ENCODE results near the gene RTN4RL2. TPM values are rescaled to one million over a fixed set of nuclear protein-coding genes. Genes with fewer than 3 reads are reported as not detected.

The RTN4RL2 gene
- total and polyA plus RNA-seq, 10 of the 15 experiments (the other 5 are each of a cell fraction or from before 2014, with no cell fraction given) = 0.14 to 1.1 (median 0.52) TPM; not detected in 4

- Histone ChIP-seq H2AFZ (ENCODE audit: control insufficient read depth, low read depth, low read length) (no peak overlapping the region), H3K9ac (ENCODE audit: control insufficient read depth, insufficient read depth, low read length) (no peak overlapping the region), H3K4me2 (ENCODE audit: control insufficient read depth, insufficient read depth) (no peak overlapping the region), H3K36me3 (ENCODE audit: control insufficient read depth in 2 of 2, insufficient read depth in 2 of 2, low read length in 1 of 2) (peaks cover 3 to 6% of the 10 kb centered on the region in 2 experiments), H3K27ac (ENCODE audit: control insufficient read depth, insufficient read depth) (no peak overlapping the region), H3K4me1 (ENCODE audit: control insufficient read depth, insufficient read depth, low read length) (no peaks in the 10 kb centered on the region), H3K27me3 (replicated peaks in 1 of 2; ENCODE audit: control insufficient read depth in 2 of 2, insufficient read depth in 2 of 2, low read length in 1 of 2) (no peaks in the 10 kb centered on the region), H4K20me1 (ENCODE audit: control insufficient read depth, insufficient read depth) (peaks cover 3% of the 10 kb centered on the region; the same call in 1 of the 2 replicates), H3K4me3 (no peak overlapping the region), H3K79me2 (ENCODE audit: control insufficient read depth, insufficient read depth, low read length) (no peaks in the 10 kb centered on the region), H3K9me3 (replicated peaks; ENCODE audit: control insufficient read depth, insufficient read depth, low read length) (no peaks in the 10 kb centered on the region)
- intact Hi-C loops (cut with micrococcal nuclease; ENCODE audit: unreplicated experiment) (no loop called here), in situ Hi-C loops (cut with MboI) (loop anchor here (25.0 kb wide), 1 partner anchor 660 kb away; no protein-coding TSS in a partner anchor)
- DNase-seq (ENCODE audit: low read depth, low spot score) = no peak
- BruUV-seq (replicated peaks) = no TSS peak
- ChIA-PET RAD21 (ENCODE audit: unreplicated experiment) (interaction anchor here (1.2 kb wide), 1 partner anchor 29 kb away, joined by 3 read pairs; no protein-coding TSS in a partner anchor), SMC1A (ENCODE audit: uncharacterized antibody, unreplicated experiment) (interaction anchor here (0.8 to 7.5 kb wide), 2 partner anchors 18 to 29 kb away, joined by 3 to 47 read pairs; partner anchors contain the start of gene SLC43A1), POLR2A (no interaction called here), CTCF (interaction anchor here (1.1 to 11.8 kb wide), 6 partner anchors 13 to 144 kb away, joined by 3 to 396 read pairs (median 83); partner anchors contain the start of genes RTN4RL2, SLC43A1 and TIMM10)
- FAIRE-seq = no peak
- WGBS (ENCODE audit: insufficient coverage, insufficient replicate concordance, low lambda C conversion rate, missing lambda C conversion rate) = 97% methylated on average over 15 of the region's 15 CpGs
- no peak for TF ChIP-seq PAX8 (IDR thresholded peaks at IDR 0.05)
- no peak for ATAC-seq
Measured at GRCh38 chr11:57497303-57498247, 37.2 kb downstream of the RTN4RL2 start.

- no peaks in the 10 kb centered on the region for H3K79me2 ChIP-seq (ENCODE audit: control insufficient read depth, insufficient read depth, low read length)
- H3K4me3 ChIP-seq = no peak overlapping the region
- RAD21 ChIA-PET (ENCODE audit: unreplicated experiment) = no interaction called here
- no peak overlapping the region for H3K9ac ChIP-seq (ENCODE audit: control insufficient read depth, insufficient read depth, low read length)
- no peak overlapping the region for H3K27ac ChIP-seq (ENCODE audit: control insufficient read depth, insufficient read depth)
- H3K4me2 ChIP-seq (ENCODE audit: control insufficient read depth, insufficient read depth) = no peak overlapping the region
- H4K20me1 ChIP-seq (ENCODE audit: control insufficient read depth, insufficient read depth) = peaks cover 3% of the 10 kb centered on the region; the same call in 1 of the 2 replicates
- no peak overlapping the region for H2AFZ ChIP-seq (ENCODE audit: control insufficient read depth, low read depth, low read length)
- in situ Hi-C loops (cut with MboI) = loop anchor here (25.0 kb wide), 1 partner anchor 661 kb away; no protein-coding TSS in a partner anchor
- DNase-seq (ENCODE audit: low read depth, low spot score) (no peak), FAIRE-seq (no peak), ATAC-seq (no peak)
- CTCF ChIA-PET = interaction anchor here (2.0 kb wide), 1 partner anchor 28 kb away, joined by 4 read pairs; no protein-coding TSS in a partner anchor
- WGBS (ENCODE audit: insufficient coverage, insufficient replicate concordance, low lambda C conversion rate, missing lambda C conversion rate) = 97% methylated on average over 6 of the region's 6 CpGs
- intact Hi-C loops (cut with micrococcal nuclease; ENCODE audit: unreplicated experiment) = no loop called here
- BruUV-seq (replicated peaks) = no TSS peak
- POLR2A ChIA-PET = no interaction called here
- H3K9me3 ChIP-seq (replicated peaks; ENCODE audit: control insufficient read depth, insufficient read depth, low read length) = no peaks in the 10 kb centered on the region
- no peaks in the 10 kb centered on the region for H3K4me1 ChIP-seq (ENCODE audit: control insufficient read depth, insufficient read depth, low read length)
- H3K36me3 ChIP-seq (ENCODE audit: control insufficient read depth in 2 of 2, insufficient read depth in 2 of 2, low read length in 1 of 2) = peaks cover 3 to 5% of the 10 kb centered on the region in 2 experiments
- no peaks in the 10 kb centered on the region for H3K27me3 ChIP-seq (replicated peaks in 1 of 2; ENCODE audit: control insufficient read depth in 2 of 2, insufficient read depth in 2 of 2, low read length in 1 of 2)
- TF ChIP-seq SPI1 (IDR thresholded peaks at IDR 0.05; ENCODE audit: borderline replicate concordance, insufficient read depth, low read depth, low read length) (no peak), YY1 (IDR thresholded peaks at IDR 0.05; ENCODE audit: low read depth, low read length) (no peak), USF2 (IDR thresholded peaks at IDR 0.05; ENCODE audit: borderline replicate concordance, low read depth, low read length) (no peak), MYC (IDR thresholded peaks at IDR 0.05; ENCODE audit: insufficient read depth, insufficient read length, insufficient replicate concordance, low read length, severe bottlenecking) (no peak), SIN3A (IDR thresholded peaks at IDR 0.05; ENCODE audit: low read depth, low read length) (no peak), ZNF24 (IDR thresholded peaks at IDR 0.05) (no peak), POLR2AphosphoS2 (IDR thresholded peaks at IDR 0.05; ENCODE audit: low read depth, low read length) (no peak), CHD1 (IDR thresholded peaks at IDR 0.05; ENCODE audit: low read depth, low read length) (no peak), BCLAF1 (IDR thresholded peaks at IDR 0.05) (no peak)
- SMC1A ChIA-PET (ENCODE audit: uncharacterized antibody, unreplicated experiment) = no interaction called here
Measured at GRCh38 chr11:57498540-57498939, 38.2 kb downstream of the RTN4RL2 start.

All from GM12878 (cell line).